Skeletal muscle satellite cell (primary cell): Measurements from ENCODE around the gene FSTL4.

Experiments used
- H3K27me3 ChIP-seq: 2 replicates; pipeline ENCODE4 v1.7.0; 2013; ENCODE audit warnings: low read length; ENCODE audit not compliant: control insufficient read depth, insufficient read depth
- H3K36me3 ChIP-seq: 2 replicates; pipeline ENCODE4 v1.7.0; 2013; ENCODE audit warnings: mild to moderate bottlenecking, control low read depth, low read length; ENCODE audit not compliant: insufficient read depth
- H3K4me1 ChIP-seq: 2 replicates; pipeline ENCODE4 v1.7.0; 2013; ENCODE audit warnings: low read length; ENCODE audit not compliant: control insufficient read depth, insufficient read depth
- H3K4me2 ChIP-seq: 2 replicates; pipeline ENCODE4 v1.7.0; 2013; ENCODE audit warnings: mild to moderate bottlenecking, low read length
- H3K4me3 ChIP-seq: 2 replicates; pipeline ENCODE4 v1.7.0; 2013; ENCODE audit warnings: low read length
- H3K9ac ChIP-seq: 2 replicates; pipeline ENCODE4 v1.7.0; 2013; ENCODE audit warnings: mild to moderate bottlenecking, low read depth, low read length, moderate library complexity
- H3K9me3 ChIP-seq: replicated peaks from 2 replicates; pipeline ENCODE4 v1.7.0; 2013; ENCODE audit warnings: mild to moderate bottlenecking, control low read depth, low read length

The FSTL4 gene

GRCh38 chr5:133489632-133490031 is 122.7 kb downstream of the FSTL4 start:
- H3K4me2 ChIP-seq: no peak overlapping the region
- no peaks in the 10 kb centered on the region for H3K9me3 ChIP-seq
- no peak overlapping the region for H3K9ac ChIP-seq
- no peak overlapping the region for H3K4me3 ChIP-seq
- H3K4me1 ChIP-seq: no peaks in the 10 kb centered on the region
- no peaks in the 10 kb centered on the region for H3K36me3 ChIP-seq
- H3K27me3 ChIP-seq: peaks cover 8% of the 10 kb centered on the region

DNA sequence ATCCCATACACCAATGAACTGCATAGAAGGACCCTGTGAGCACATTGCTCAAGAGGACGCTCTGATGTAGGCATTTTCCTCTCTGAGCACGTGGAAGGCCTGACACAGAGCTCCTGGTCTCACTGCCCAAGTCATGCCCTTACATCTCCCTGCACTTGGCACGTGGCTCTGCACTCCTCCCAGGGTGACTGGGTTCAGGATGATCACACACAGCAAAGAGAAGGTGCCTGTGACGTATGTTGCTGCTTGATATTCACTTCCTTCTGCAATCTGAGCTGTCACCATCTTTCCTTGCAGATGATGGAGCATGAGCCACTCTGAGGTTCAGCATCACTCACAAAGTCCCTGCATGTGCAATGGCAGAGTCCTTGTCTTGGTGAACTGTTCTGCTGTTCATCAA is 125.2 kb downstream of the FSTL4 start:
- H3K4me1 ChIP-seq: no peaks in the 10 kb centered on the region
- no peaks in the 10 kb centered on the region for H3K36me3 ChIP-seq
- H3K4me3 ChIP-seq: no peak overlapping the region
- peaks cover 12% of the 10 kb centered on the region for H3K27me3 ChIP-seq
- H3K4me2 ChIP-seq: no peak overlapping the region
- no peaks in the 10 kb centered on the region for H3K9me3 ChIP-seq
- no peak overlapping the region for H3K9ac ChIP-seq

- Histone ChIP-seq H3K9me3 (no peaks in the 10 kb centered on the region), H3K4me1 (no peaks in the 10 kb centered on the region), H3K4me3 (no peak overlapping the region), H3K27me3 (peaks cover 12% of the 10 kb centered on the region), H3K36me3 (no peaks in the 10 kb centered on the region), H3K4me2 (no peak overlapping the region), H3K9ac (no peak overlapping the region)
These were observed 126.9 kb downstream of the FSTL4 start for GRCh38 chr5:133485468-133485867.

GRCh38 chr5:133483406-133484090 is 128.8 kb downstream of the FSTL4 start:
- Histone ChIP-seq H3K4me1 (no peaks in the 10 kb centered on the region), H3K4me3 (no peak overlapping the region), H3K27me3 (peaks cover 14% of the 10 kb centered on the region), H3K9me3 (no peaks in the 10 kb centered on the region), H3K9ac (no peak overlapping the region), H3K4me2 (no peak overlapping the region), H3K36me3 (no peaks in the 10 kb centered on the region)

GRCh38 chr5:133482028-133482427 is 130.3 kb downstream of the FSTL4 start:
- no peaks in the 10 kb centered on the region for H3K36me3 ChIP-seq
- H3K4me2 ChIP-seq: no peak overlapping the region
- H3K9me3 ChIP-seq: no peaks in the 10 kb centered on the region
- no peak overlapping the region for H3K9ac ChIP-seq
- H3K4me3 ChIP-seq: no peak overlapping the region
- H3K4me1 ChIP-seq: no peaks in the 10 kb centered on the region
- peaks cover 21% of the 10 kb centered on the region for H3K27me3 ChIP-seq

DNA sequence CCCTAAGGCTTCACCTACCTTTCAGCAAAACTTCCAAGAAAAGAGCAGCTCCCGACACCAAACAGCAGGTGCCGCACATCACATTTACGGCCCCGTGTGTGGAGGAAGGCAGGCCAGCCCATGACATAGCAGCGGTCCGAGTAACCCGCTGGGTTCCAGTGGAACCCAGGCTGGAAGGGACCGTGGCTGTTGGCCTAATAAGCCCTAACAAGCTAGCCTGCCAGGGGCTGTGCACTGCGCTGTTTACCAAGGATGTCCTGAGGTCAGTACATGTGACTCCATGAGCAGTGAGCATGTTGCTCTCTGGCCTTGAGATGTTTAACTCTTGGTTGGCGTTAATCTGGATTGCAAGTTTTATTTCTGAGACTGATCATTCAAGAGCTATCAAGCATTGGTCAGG is 131.5 kb downstream of the FSTL4 start:
- Histone ChIP-seq H3K9ac (no peak overlapping the region), H3K27me3 (peaks cover 23% of the 10 kb centered on the region), H3K4me1 (no peaks in the 10 kb centered on the region), H3K4me3 (no peak overlapping the region), H3K36me3 (no peaks in the 10 kb centered on the region), H3K9me3 (no peaks in the 10 kb centered on the region), H3K4me2 (no peak overlapping the region)

- H3K4me3 ChIP-seq: no peak overlapping the region
- H3K36me3 ChIP-seq: no peaks in the 10 kb centered on the region
- no peak overlapping the region for H3K9ac ChIP-seq
- H3K4me2 ChIP-seq: no peak overlapping the region
- peaks cover 23% of the 10 kb centered on the region for H3K27me3 ChIP-seq
- H3K9me3 ChIP-seq: no peaks in the 10 kb centered on the region
- H3K4me1 ChIP-seq: no peaks in the 10 kb centered on the region
These were observed 132.0 kb downstream of the FSTL4 start for GRCh38 chr5:133480366-133480765.

DNA sequence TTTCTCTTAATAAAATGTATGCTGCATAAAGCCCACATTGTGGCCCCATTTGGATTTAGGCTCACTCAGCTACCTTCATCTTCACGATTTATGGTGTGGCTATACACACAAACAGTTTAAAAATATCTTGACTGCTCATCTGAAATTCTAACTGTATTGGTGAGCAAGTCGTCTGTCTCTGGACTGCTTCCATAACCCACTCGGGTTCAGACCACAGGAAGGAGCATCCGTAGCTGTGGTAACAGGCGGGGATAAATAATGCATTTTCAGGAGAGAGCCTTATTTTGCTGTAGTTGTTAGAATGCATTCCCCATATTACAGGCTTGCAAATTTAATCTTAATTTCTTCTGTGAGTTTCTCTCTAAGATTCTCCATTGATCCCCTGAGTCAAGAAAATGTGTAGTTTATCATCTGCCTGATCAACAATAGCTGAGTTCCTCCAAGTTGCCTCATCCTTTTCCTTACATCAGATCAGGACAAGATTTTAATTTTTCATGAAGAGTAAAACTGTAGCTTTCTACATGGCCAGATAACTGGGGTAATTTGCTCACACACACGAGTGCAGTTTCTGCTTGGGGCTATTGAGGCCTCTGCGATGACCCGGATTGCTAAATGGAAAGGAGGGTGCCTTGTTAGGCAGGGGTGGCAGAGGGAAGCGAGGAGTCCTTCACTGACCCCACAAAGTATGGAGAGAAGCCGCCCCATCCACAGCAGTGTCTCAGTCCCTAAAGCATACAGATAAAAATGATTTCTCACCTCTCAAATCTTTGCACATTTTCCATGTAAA is 133.9 kb downstream of the FSTL4 start:
- Histone ChIP-seq H3K36me3 (no peaks in the 10 kb centered on the region), H3K4me3 (no peak overlapping the region), H3K9me3 (no peaks in the 10 kb centered on the region), H3K4me1 (no peaks in the 10 kb centered on the region), H3K4me2 (no peak overlapping the region), H3K9ac (no peak overlapping the region), H3K27me3 (peaks cover 21% of the 10 kb centered on the region)

- Histone ChIP-seq H3K27me3 (peaks cover 23% of the 10 kb centered on the region), H3K4me2 (no peak overlapping the region), H3K9ac (no peak overlapping the region), H3K9me3 (no peaks in the 10 kb centered on the region), H3K36me3 (no peaks in the 10 kb centered on the region), H3K4me1 (no peaks in the 10 kb centered on the region), H3K4me3 (no peak overlapping the region)
These were observed 136.4 kb downstream of the FSTL4 start for GRCh38 chr5:133475986-133476385.

DNA sequence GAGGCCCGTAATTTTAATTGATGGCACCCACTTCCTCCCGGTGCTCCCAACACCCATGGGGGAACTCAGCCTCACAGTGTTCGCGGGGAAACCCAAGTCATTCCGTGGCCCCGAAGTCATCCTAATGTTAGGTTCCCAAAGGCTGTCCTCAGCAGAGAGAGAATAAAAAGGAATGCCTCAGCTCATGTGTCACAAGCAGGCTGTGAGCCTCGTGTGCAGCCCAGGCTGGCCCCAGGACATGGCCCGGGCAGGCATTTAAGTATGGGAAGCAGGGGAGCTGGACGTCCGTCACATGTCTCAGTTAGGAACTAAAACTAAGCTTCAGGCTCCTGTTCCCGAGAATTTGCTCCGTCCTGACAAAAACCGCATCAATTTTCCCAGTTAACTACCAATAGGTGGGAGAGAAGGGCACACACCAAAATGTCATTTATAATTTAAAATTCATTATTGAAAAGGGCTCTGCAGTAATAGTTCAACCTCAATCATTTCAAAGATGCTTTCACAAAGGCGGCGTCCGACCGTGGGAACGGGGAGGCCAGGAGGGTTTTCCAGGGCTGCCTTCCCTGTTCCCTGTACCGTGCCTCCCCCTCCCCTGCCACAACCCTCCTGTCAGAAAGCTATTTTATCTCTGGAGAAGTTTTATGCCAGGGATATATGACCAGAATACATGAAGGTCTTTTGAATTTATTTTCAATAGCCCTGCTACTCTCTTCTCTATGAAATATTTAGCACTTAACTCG is 137.3 kb downstream of the FSTL4 start:
- H3K4me2 ChIP-seq: no peak overlapping the region
- H3K27me3 ChIP-seq: peaks cover 23% of the 10 kb centered on the region
- no peak overlapping the region for H3K9ac ChIP-seq
- H3K9me3 ChIP-seq: no peaks in the 10 kb centered on the region
- no peaks in the 10 kb centered on the region for H3K4me1 ChIP-seq
- H3K36me3 ChIP-seq: no peaks in the 10 kb centered on the region
- no peak overlapping the region for H3K4me3 ChIP-seq

DNA sequence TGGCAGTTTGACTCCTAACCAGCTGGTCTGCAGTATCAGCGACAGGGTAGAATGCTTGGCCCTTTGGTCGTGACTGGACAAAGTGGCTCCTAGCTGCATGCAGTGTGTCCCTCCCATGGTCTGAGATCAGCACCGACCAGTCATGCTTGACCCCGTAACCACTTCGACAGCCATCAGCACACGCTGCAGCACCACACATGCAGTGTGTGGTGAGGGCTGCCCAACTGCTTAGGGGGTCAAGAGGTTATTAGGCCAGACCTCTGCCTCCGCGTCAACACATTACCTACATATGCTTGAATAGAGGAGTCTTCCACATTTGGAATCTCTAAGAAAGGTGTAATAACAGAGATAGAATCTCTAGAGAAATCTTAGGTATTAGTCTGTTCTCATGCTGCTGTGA is 139.1 kb downstream of the FSTL4 start:
- Histone ChIP-seq H3K4me1 (no peaks in the 10 kb centered on the region), H3K4me2 (no peak overlapping the region), H3K27me3 (peaks cover 23% of the 10 kb centered on the region), H3K9me3 (no peaks in the 10 kb centered on the region), H3K4me3 (no peak overlapping the region), H3K36me3 (no peaks in the 10 kb centered on the region), H3K9ac (no peak overlapping the region)
